UCSD-AML1 (cell line): ENCODE data around the gene EHMT2.

Experiments
- DNase-seq: peaks from one replicate; lab custom pipeline; 2025; ENCODE audit not compliant: unreplicated experiment; lab: John Stamatoyannopoulos, UW

EHMT2 gene

GRCh38 chr6:31892821-31893220 lies 4.7 kb downstream of the EHMT2 start:
- no peak for DNase-seq

DNA sequence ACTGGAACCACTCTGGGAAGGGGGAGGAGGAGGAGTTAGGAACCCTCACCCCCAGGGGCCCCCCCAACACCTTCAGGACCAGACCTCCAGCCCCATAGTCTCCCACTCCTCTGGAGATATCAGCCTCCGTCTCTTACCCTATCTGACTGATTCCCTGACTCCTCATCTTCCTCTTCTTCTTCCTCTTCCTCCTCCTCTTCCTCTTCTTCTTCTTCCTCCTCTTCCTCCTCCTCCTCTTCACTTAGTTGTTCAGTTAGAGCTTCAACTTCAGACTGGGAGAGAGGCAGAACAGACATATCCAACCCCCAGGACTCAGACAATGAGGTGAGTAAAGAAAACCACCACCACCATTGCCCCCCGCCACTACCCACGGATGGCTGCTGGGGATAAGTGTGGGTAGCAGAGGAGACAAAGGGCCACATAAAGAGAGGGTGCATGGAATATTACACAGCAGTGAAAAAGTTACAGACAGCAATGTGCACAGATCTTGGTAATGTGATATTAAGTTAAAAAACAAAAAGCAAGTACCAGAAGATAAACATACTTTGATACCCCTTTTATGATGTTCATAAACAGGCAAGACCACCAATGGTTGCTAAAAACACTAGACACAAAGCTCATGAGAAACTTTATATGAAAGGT lies 8.0 kb downstream of the EHMT2 start:
- no peak for DNase-seq

DNA sequence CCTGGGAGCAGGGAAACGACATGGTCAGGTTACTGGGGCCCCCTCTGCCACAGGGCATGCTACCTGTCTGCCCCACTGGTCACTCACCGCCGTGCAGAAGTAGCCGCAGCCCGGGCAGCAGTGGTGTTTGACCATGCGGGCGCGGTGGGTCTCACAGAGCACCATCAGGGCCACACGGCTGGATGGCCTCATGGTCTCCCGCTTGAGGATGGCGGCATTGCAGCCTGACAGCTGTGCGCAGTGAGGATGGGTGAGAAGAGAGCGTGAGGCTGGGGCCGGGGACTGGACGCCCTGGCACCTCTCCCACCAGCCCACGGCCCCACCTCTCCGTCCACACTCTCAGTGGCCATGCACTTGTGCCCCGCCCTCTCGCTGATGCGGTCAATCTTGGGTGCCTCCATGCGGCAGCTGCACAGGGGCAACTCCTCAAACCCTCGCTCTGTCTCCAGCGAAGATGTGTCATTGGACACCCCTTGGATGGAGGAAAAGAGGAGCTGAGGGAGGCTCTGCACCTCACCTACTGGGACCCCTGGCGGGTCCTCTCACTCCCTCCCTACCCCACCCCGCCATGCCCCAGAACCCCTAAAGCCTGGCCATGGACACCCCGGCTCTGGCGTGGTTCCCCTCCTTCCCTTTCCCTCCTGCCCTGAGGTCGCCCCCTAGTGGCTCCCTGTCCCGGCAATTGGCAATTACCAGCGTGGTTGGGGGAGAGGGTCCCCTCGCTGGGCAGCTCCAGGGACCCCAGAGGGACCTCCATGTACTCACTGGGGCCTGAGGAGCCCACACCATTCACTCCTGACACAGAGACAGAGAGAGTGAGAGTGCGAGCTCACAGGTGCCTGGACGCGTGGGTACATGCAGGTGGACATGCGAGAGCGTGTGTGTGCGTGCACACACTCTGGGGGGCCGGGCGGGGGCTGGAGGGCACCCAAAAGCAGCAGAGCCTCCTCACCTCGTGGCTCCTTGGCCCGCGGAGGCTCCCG lies 8.9 kb downstream of the EHMT2 start:
- peak; percentile 33 for DNase-seq

DNA sequence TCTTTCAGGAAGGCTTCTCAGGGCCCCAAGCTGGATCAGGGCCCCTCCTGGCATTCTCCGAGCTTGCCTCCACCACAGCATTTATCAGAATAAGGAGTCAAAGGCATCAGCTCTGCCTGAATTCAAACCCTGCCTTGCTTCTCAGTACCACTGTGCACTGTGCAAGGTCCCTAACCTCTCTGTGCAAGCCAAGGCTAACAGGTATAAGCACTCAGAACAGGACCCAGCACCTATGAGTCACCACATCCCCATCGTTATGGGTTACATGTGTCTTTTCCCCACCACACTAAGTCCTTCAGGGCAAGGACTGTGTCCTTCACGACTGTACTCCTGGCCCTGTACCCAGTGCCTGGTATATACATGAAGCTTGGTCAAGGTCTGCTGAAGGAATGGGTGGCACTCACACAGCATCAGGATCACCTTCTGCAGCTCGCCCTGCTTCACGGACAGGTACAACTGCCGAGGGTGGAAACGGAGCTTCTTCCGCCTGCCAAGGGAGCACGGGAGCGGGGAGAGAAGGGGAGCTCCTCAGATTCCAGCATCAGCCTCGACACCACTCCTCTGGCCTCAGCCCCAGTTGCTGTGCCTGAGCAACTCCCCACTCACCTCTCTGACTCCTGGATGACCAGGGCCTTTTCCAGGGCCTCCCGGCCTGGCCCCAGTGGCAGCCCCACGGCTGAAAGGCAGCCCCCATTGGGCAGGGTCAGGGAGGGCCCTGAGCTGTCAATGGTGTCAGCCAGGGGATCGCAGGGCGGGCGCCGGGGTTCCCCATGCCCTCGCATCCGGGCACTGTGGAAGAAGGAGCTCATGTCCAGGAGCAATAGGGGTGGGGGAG lies 10.1 kb downstream of the EHMT2 start:
- DNase-seq, result no peak

DNA sequence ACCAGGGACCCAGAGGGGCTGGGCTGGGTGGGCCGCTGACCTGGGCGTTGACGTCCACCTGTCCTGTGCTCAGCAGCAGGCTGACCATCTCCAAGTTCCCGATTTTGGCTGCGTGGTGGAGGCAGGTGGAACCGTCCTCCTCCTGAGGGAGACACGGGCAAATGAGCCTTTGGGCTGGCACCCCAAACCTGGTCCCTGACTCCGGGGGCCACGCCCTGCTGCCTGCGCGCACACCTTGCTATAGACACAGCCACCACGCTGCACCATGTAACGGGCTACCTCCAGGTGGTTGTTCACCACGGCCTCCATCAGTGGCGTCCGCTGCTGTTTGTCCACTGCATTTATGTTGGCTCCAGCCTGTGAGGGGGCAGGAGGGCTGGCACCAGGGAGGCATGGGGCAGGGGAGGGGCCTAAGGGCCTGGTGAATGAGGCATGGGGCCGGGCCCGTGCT lies 10.9 kb downstream of the EHMT2 start:
- DNase-seq, result no peak

DNA sequence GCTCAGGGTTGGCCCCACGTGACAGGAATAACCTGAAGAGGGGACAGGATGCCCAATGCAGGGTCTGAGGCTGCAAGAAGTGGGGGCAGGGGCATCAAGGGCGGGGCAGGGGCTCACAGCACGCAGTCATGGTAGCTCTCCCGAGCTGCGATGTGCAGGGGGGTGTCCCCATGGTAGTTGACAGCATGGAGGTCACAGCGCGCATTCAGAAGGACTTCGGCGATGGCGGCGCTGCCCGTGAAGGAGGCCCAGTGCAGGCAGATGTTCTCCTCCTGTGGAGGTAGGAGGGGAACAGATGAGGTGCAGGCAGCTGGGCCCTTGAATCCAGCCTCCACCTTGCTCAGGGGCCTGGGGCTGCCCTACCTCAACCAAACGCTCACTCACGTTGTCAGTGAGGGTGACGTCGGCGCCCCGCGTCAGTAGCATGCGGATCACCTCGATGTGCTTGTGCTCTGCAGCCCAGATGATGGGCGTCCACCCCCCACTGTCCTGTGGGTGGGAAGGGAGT lies 12.9 kb downstream of the EHMT2 start:
- DNase-seq, result no peak

DNA sequence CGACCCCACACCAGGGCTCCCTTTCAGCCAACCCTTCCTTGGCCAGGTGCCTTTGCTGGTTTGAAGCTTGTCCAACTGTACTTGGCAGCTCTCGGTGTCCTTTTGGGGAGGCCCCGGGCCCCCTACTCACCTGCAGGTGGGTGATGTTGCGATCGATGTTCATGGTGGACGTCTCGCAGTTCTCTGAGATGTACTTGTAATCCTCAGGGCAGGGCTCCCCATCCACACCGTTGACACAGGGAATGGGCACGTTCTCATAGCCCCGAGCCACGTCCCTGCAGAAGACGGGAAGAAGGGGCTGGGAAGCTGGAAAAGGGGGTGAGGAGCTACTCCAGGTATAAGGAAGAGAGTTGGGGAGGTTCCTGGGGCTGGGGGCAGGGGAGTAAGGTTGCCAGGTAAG lies 13.8 kb downstream of the EHMT2 start:
- no peak for DNase-seq

DNA sequence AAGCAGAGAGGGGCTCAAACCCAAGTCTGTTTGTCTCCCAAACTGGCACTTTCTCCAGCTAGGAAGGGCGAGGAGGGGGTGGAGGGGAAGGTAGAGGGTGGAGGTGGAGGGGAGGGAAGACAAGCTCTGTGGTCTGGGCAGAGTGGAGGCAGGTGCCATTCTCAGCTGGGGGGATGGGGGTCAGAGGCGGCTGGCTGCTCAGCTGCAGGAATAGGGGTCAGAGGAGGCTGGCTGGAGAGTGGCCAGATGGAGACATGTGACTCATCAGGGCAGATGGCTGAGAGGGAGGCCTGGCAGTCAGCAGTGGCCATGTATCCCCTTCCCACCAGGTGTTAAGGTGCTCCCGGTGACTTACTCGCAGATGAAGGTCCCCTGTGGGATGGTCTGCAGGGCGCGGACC lies 15.2 kb downstream of the EHMT2 start:
- no peak for DNase-seq

DNA sequence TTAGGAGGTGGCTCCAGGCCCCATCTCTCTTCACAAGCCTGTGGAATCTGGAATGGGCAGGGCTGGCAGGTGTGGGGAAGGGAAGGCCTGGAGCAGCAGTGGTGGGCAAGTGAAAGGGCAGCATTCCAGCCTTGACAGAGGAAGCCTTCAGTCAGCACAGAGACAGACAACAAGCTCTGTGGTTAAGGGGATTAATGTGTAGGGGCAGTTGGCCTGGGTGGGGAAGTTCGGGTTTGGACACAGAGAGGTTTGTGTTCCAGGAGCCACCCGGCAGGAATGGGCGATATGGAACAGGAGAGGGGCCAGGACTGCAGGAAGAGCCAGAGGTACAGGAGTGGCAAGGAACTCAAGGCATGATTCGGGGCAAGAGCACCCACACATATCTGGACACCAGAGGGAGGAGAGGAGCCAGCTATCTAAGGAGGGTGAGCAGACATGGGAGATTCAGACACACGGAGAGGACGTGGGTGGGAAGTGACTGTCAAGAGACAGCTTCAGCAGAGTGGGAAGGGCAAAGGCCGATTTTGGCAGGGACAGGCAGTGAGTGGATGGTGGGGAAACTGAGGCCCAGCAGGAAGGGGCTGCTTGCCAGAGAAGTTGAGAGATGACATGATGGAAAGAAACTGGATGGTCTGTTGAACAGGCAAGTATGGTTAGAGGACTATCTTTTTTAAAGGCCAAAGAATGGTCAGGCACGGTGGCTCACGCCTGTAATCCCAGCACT lies 16.2 kb downstream of the EHMT2 start:
- DNase-seq, result no peak

GRCh38 chr6:31880616-31881015 lies 16.9 kb downstream of the EHMT2 start:
- no peak for DNase-seq

DNA sequence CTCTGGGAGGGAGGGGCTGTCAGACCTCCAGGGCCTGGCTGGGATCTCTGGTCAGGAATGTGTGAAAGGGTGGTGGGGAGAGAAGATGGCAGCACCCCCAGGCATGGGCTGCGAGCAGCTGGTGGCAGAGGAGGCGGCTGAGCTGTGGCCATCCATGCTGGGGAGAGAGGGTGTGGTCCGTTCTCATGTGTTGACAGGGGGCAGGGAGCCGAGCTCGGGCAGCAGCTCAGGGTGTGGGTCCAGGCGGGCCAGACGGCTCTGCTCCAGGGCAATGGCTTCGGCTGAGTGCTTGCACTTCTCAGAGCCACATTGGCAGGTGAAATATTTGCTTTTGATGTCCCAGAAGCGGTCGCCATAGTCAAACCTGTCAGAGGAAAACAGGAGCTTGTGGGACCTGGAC lies 17.6 kb downstream of the EHMT2 start:
- DNase-seq, result no peak

DNA sequence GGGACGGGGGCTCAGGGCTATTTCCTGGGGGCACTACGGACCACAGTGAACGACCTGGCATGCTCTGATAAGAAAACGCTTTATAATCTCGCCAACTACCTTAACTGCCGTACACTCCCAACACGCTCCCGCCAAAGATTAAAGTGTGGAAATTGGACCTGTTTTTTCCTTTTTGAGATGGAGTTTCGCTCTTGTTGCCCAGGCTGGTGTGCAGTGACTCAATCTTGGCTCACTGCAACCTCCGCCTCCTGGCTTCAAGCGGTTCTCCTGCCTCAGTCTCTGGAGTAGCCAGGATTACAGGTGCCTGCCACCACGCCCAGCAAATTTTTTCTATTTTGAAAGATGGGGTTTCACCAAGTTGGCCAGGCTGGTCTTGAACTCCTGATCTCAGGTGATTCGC lies 18.4 kb downstream of the EHMT2 start:
- no peak for DNase-seq

GRCh38 chr6:31878726-31879125 lies 18.8 kb downstream of the EHMT2 start, which contains the start of gene SLC44A4:
TSS of gene SLC44A4 (minus strand) at chr6:31878997. CDS start at chr6:31878980, 17 bp downstream.
- DNase-seq, result no peak

- DNase-seq, result no peak
These were observed 19.3 kb downstream of the EHMT2 start for GRCh38 chr6:31878222-31878621.

- no peak for DNase-seq
These were observed 19.8 kb downstream of the EHMT2 start for GRCh38 chr6:31877651-31878161.

DNA sequence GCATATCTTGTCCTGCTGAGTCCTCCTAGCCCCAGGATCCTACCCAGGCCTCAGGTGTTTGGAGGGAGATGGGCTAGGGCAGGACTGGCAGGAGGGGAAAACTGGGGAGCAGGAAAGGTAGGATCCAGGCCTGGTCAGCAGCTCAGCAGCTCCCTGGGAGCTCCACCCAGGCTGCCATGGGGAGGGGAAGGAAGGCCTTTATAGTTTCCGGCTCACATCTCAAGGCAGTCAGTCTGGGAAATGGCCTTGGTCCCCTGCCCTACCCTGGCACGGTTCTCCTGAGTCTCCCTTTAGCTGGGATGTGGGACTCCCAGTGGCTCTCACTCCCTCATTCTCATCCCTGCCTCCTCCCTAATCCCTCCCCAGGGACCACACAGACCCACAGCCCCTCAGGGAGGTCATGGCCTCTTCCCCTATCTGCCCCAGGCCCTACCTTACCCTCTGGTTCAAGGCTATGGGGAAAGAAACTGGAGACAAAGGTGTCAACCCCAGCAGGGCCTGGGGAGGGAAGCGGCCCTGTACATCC lies 20.3 kb downstream of the EHMT2 start:
- DNase-seq, result no peak

DNA sequence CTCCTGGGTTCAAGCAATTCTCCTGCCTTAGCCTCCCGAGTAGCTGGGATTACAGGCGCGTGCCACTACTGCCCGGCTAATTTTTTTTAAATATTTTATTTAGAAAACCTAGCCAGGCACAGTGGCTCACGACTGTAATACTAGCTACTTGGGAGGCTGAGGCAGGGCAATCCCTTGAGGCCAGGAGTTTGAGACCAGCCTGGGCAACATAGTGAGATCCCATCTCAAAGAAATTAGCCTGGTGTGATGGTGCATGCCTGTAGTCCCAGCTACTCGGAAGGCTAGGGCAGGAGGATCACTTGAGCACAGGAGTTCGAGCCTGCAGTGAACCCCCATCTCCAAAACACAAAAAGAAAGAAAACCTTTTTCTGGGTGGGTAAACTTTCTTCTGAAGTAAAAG lies 21.1 kb downstream of the EHMT2 start:
- no peak for DNase-seq

DNA sequence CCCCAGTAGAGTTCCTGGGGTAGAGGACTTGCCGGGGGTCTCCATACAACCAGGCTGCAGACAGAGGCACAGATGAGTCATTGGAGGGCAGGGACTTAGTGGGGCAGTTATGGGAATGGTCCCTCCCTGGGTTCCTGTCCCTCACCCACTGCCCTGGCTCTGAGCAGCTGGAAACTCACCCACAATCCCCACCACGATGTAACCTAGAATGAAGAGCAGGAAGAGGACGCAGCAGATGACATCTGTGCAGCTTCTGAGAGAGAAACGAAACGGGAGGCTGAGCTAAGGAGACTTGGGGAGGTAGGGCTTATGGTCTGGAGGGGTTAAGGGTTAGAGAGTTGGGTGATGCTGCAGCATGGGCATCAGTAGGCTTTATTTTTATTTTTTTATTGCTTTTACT lies 21.6 kb downstream of the EHMT2 start:
- no peak for DNase-seq

DNA sequence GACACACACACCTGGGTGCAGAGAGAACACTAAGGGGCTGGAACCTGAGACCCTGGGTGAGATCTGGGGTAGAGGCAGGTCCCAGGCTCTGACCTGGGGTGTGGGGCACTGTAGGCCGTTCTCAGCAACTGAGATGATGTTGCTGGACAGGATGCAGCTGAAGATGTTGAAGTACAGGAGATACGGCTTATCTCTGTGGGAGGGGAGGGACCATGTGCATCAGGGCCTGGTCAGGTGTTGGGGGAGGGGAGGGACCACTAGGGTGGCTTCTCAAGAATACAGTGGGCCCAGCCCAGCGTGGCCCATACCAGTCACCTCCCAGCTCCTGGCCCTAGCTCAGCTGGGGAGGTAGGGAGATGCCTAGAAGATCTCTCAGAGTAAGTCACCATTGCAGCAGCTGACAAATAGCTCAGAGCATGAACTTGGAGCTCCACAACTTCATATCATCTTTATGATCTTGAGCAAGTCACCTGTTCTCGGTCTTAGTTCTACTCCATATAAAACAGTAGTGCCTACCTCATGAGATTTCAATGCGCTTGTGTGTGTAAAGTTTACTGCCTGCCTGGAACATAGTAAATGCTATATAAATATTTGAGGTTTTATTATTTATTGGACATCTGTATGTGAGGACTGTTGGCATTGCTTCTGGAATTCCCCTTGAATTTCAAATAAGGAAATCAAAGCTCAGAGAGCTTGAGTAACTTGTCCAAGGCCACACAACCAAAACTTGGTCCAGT lies 22.5 kb downstream of the EHMT2 start:
- DNase-seq, result no peak
